Mucosa of rectum (tissue), 2 donors: ENCODE measurements around the gene WTIP.

Source experiments
- H3K27ac ChIP-seq, 2 donors: one replicate each; pipeline ENCODE4 v1.7.0; 2013; ENCODE audit warnings: inconsistent platforms in 2 of 2, low read depth in 2 of 2, low read length in 2 of 2
- H3K27me3 ChIP-seq, 2 donors: one replicate each; pipeline ENCODE4 v1.7.0; 2013; ENCODE audit warnings: low read length in 2 of 2; ENCODE audit not compliant: control insufficient read depth in 2 of 2, insufficient read depth in 2 of 2
- H3K36me3 ChIP-seq, 2 donors: one replicate each; pipeline ENCODE4 v1.7.0; 2013; ENCODE audit warnings: low read length in 2 of 2; ENCODE audit not compliant: control insufficient read depth in 2 of 2, insufficient read depth in 2 of 2
- H3K4me1 ChIP-seq, 2 donors: one replicate each; pipeline ENCODE4 v1.7.0; 2013; ENCODE audit warnings: low read length in 2 of 2, mild to moderate bottlenecking in 1 of 2; ENCODE audit not compliant: control insufficient read depth in 2 of 2, insufficient read depth in 2 of 2
- H3K4me3 ChIP-seq, 2 donors: one replicate each; pipeline ENCODE4 v1.7.0; 2013; ENCODE audit warnings: low read length in 2 of 2
- H3K9ac ChIP-seq, 2 donors: one replicate each; pipeline ENCODE4 v1.7.0; 2013; ENCODE audit warnings: low read length in 2 of 2, low read depth in 1 of 2, mild to moderate bottlenecking in 1 of 2
- H3K9me3 ChIP-seq, 2 donors: one replicate each; pipeline ENCODE4 v1.7.0; 2013; ENCODE audit warnings: low read length in 2 of 2; ENCODE audit not compliant: control insufficient read depth in 2 of 2
- donor health status: healthy.
- donor health status: Normal muscosa, but diverticular disease.

The WTIP gene

DNA sequence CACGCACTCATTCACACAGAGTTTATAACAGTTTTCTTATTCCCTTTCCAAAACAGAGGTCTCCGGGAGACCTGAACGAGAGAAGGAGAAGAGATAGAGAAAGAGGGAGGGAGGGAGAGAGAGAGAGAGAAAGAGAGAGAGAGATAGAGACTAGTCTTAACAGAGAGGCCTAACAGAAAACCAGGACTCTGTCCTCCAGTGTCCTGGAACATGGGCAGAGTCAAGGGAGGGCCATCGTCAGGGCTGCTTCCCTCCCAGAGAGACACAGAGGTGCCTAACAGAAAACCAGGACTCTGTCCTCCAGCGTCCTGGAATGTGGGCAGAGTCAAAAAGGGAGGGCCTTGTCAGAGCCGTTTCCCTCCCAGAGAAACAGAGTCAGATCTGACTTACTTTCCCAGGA is 78.7 kb downstream of the WTIP start:
- H3K27ac ChIP-seq, result no peak overlapping the region
- no peak overlapping the region for H3K9ac ChIP-seq
- peaks cover 0 to 3% of the 10 kb centered on the region in 2 donors for H3K27me3 ChIP-seq
- H3K9me3 ChIP-seq, result no peaks in the 10 kb centered on the region
- H3K4me3 ChIP-seq, result no peak overlapping the region
- H3K36me3 ChIP-seq, result no peaks in the 10 kb centered on the region
- no peaks in the 10 kb centered on the region for H3K4me1 ChIP-seq
